Measurements from ENCODE around the gene MAP3K2.

MAP3K2 gene

GRCh38 chr2:127275356-127275755, 112.4 kb downstream of the MAP3K2 start:
- TF ChIP-seq POLR2A (IDR thresholded peaks at IDR 0.05; ENCODE audit: low read depth, low read length) = no peak
- no peak for DNase-seq (ENCODE audit: insufficient read length, low spot score)
- no peak for FAIRE-seq

DNA sequence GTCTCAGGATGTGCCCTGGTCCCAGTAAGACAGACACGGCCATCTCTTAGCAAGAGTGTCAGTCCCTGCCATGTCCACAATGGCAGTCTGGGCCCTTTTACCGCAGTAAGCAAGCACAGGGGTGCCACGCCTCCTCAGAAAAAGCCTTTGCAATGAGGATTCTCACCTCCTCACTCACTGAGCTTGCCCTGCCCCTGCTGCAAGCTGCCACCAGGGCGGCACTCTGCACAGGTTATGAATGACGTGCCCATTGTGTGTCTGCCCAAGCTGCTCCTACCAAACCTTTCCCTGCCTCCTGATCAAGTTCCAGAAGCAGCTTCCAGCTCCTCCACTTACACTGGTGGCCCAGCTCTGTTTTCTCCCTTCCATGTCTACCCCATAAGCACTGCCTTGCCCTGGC, 117.1 kb downstream of the MAP3K2 start:
- no peak for DNase-seq (ENCODE audit: insufficient read length, low spot score)
- no peak for TF ChIP-seq POLR2A (IDR thresholded peaks at IDR 0.05; ENCODE audit: low read depth, low read length)
- no peak for FAIRE-seq

GRCh38 chr2:127261804-127262406, 125.9 kb downstream of the MAP3K2 start:
- TF ChIP-seq POLR2A (IDR thresholded peaks at IDR 0.05; ENCODE audit: low read depth, low read length) = no peak
- FAIRE-seq (no peak), DNase-seq (ENCODE audit: insufficient read length, low spot score) (no peak)

DNA sequence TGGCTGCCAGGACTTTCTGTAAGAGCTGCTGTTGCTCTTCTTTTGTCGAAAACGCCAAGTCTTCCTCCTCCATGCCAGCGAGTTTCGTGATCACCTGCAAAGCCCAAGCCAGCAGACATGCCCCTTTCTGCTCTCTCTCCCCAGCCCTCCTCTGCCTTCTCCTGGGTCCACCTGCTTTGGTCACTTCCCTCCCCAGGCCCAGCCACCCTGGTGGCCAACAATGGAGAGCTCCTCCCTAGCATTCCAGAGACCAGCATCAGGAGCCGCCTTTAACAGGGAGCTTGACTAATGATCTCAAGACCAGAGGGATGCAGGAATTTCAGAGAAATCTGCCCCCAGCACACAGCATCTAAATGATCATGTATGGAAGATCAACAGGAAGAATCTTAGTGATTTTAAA, 128.4 kb downstream of the MAP3K2 start:
- no peak for FAIRE-seq
- TF ChIP-seq POLR2A (IDR thresholded peaks at IDR 0.05; ENCODE audit: low read depth, low read length) = no peak
- no peak for DNase-seq (ENCODE audit: insufficient read length, low spot score)

- DNase-seq (ENCODE audit: insufficient read length, low spot score) (no peak), FAIRE-seq (no peak)
- no peak for TF ChIP-seq POLR2A (IDR thresholded peaks at IDR 0.05; ENCODE audit: low read depth, low read length)
Measured at GRCh38 chr2:127256866-127257265, 130.9 kb downstream of the MAP3K2 start.

GRCh38 chr2:127256381-127256780, 131.4 kb downstream of the MAP3K2 start:
- DNase-seq (ENCODE audit: insufficient read length, low spot score) (no peak), FAIRE-seq (no peak)
- TF ChIP-seq POLR2A (IDR thresholded peaks at IDR 0.05; ENCODE audit: low read depth, low read length) = no peak

GRCh38 chr2:127255721-127256120, 132.1 kb downstream of the MAP3K2 start:
- no peak for FAIRE-seq
- DNase-seq (ENCODE audit: insufficient read length, low spot score) = no peak
- TF ChIP-seq POLR2A (IDR thresholded peaks at IDR 0.05; ENCODE audit: low read depth, low read length) = no peak

DNA sequence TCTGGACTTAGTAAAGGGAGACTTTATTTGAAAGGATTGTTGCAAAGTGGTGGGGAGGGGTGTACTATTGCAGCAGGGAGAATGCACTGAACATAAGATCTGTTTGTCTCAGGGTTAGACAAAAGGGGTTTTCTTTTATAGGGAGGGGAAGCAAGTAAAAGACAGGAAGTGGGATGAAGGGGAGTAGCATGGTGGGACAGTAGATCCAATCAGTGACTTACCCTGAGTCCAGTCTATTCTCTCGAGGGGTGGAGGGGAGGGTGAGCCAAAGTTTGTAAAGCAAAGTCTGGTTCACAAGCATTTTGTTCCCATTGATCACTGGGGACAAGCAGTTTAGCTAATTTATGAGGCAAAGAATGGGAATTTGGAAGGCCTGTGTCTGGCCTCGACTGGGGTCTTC, 132.6 kb downstream of the MAP3K2 start:
- FAIRE-seq (no peak), DNase-seq (ENCODE audit: insufficient read length, low spot score) (no peak)
- TF ChIP-seq POLR2A (IDR thresholded peaks at IDR 0.05; ENCODE audit: low read depth, low read length) = no peak

GRCh38 chr2:127254386-127254981, 133.3 kb downstream of the MAP3K2 start:
- DNase-seq (ENCODE audit: insufficient read length, low spot score) (no peak), FAIRE-seq (no peak)
- TF ChIP-seq POLR2A (IDR thresholded peaks at IDR 0.05; ENCODE audit: low read depth, low read length) = no peak

Data from H54 (cell line).